ES-I3 (cell line): ENCODE data around the gene CREBL2.
"Not testable (repeated sequence)": the region's sequence is repeated elsewhere in the genome, so short reads cannot be mapped to it uniquely, and the experiment has no call there.

Experiments used
- H3K36me3 ChIP-seq: 2 replicates; pipeline ENCODE4 v1.6.1; 2013; ENCODE audit warnings: mild to moderate bottlenecking, low read length, control low read depth, moderate library complexity; ENCODE audit not compliant: insufficient read depth
- H3K4me1 ChIP-seq: 2 replicates; pipeline ENCODE4 v1.6.1; 2013; ENCODE audit warnings: mild to moderate bottlenecking, control low read depth, low read length; ENCODE audit not compliant: insufficient read depth
- H3K9ac ChIP-seq: 2 replicates; pipeline ENCODE4 v1.6.1; 2013; ENCODE audit warnings: low read depth, mild to moderate bottlenecking, low read length, moderate library complexity
- H3K9me3 ChIP-seq: 2 replicates; pipeline ENCODE4 v1.6.1; 2013; ENCODE audit warnings: mild to moderate bottlenecking, low read length, moderate library complexity; ENCODE audit not compliant: control insufficient read depth, insufficient read depth

Gene CREBL2

GRCh38 chr12:12611512-12612306 lies at the start of gene CREBL2:
Gene CREBL2, plus strand, starts transcription at chr12:12611876. Its CDS starts 297 bp downstream, at chr12:12612173.
- Histone ChIP-seq H3K4me1 (peaks cover 14% of the 10 kb centered on the region), H3K36me3 (no peaks in the 10 kb centered on the region), H3K9me3 (no peaks in the 10 kb centered on the region), H3K9ac (peak within 1 kb of the TSS; percentile 78)

GRCh38 chr12:12562016-12562483 lies 49.6 kb upstream of the CREBL2 start:
- Histone ChIP-seq H3K4me1 (peaks cover 16% of the 10 kb centered on the region), H3K9me3 (peaks cover 2% of the 10 kb centered on the region), H3K9ac (peak overlapping the region; percentile 92), H3K36me3 (no peaks in the 10 kb centered on the region)

- Histone ChIP-seq H3K36me3 (no peaks in the 10 kb centered on the region), H3K9me3 (peaks cover 4% of the 10 kb centered on the region), H3K9ac (peak within 1 kb of the TSS; percentile 92), H3K4me1 (peaks cover 16% of the 10 kb centered on the region)
Measured at GRCh38 chr12:12562585-12563261, 49.0 kb upstream of the CREBL2 start, which contains the start of gene DUSP16. Gene DUSP16, minus strand, starts transcription at chr12:12562863. Its CDS starts 41,765 bp downstream, at chr12:12521098.

GRCh38 chr12:12563290-12563928 lies 48.3 kb upstream of the CREBL2 start:
- Histone ChIP-seq H3K4me1 (peaks cover 10% of the 10 kb centered on the region), H3K36me3 (no peaks in the 10 kb centered on the region), H3K9me3 (peaks cover 4% of the 10 kb centered on the region), H3K9ac (peak overlapping the region; percentile 62)

GRCh38 chr12:12564911-12565310 lies 46.8 kb upstream of the CREBL2 start:
- peaks cover 4% of the 10 kb centered on the region for H3K9me3 ChIP-seq
- H3K9ac ChIP-seq: no peak overlapping the region
- 0 out of 2 replicates have a peak, but pooled peaks cover 6% of the 10 kb centered on the region for H3K4me1 ChIP-seq
- H3K36me3 ChIP-seq: no peaks in the 10 kb centered on the region

- H3K9ac ChIP-seq, H3K9me3 ChIP-seq, H3K36me3 ChIP-seq, H3K4me1 ChIP-seq: not testable (repeated sequence)
Measured at GRCh38 chr12:12565971-12566370, 45.7 kb upstream of the CREBL2 start.

- Histone ChIP-seq H3K36me3 (no peaks in the 10 kb centered on the region), H3K9ac (no peak overlapping the region), H3K4me1 (no peaks in the 10 kb centered on the region), H3K9me3 (no peaks in the 10 kb centered on the region)
Measured at GRCh38 chr12:12572659-12573058, 39.0 kb upstream of the CREBL2 start.

- Histone ChIP-seq H3K9me3 (no peaks in the 10 kb centered on the region), H3K4me1 (no peaks in the 10 kb centered on the region), H3K36me3 (no peaks in the 10 kb centered on the region), H3K9ac (no peak overlapping the region)
Measured at GRCh38 chr12:12577786-12578185, 33.9 kb upstream of the CREBL2 start.

GRCh38 chr12:12580716-12581115 lies 31.0 kb upstream of the CREBL2 start:
- not testable (repeated sequence) for H3K9ac ChIP-seq, H3K36me3 ChIP-seq, H3K4me1 ChIP-seq

GRCh38 chr12:12582193-12582881 lies 29.3 kb upstream of the CREBL2 start:
- Histone ChIP-seq H3K4me1 (peaks cover 10% of the 10 kb centered on the region), H3K36me3 (no peaks in the 10 kb centered on the region), H3K9me3 (no peaks in the 10 kb centered on the region), H3K9ac (no peak overlapping the region)

More at GRCh38 chr12:12580716-12581115, 31.0 kb upstream of the CREBL2 start:
- H3K9me3 ChIP-seq: not testable (repeated sequence)

GRCh38 chr12:12582895-12583303 lies 28.8 kb upstream of the CREBL2 start:
- H3K36me3 ChIP-seq: no peaks in the 10 kb centered on the region
- H3K9ac ChIP-seq: no peak overlapping the region
- H3K9me3 ChIP-seq: no peaks in the 10 kb centered on the region
- peaks cover 10% of the 10 kb centered on the region for H3K4me1 ChIP-seq

- Histone ChIP-seq H3K4me1 (peaks cover 10% of the 10 kb centered on the region), H3K36me3 (no peaks in the 10 kb centered on the region), H3K9ac (no peak overlapping the region), H3K9me3 (no peaks in the 10 kb centered on the region)
Measured at GRCh38 chr12:12583510-12584178, 28.0 kb upstream of the CREBL2 start.

- Histone ChIP-seq H3K9ac (no peak overlapping the region), H3K36me3 (no peaks in the 10 kb centered on the region), H3K9me3 (no peaks in the 10 kb centered on the region), H3K4me1 (peaks cover 10% of the 10 kb centered on the region)
Measured at GRCh38 chr12:12585115-12585863, 26.4 kb upstream of the CREBL2 start.
